ENCODE measurements around the gene FOXL3.
"Not testable (repeated sequence)": the region's sequence is repeated elsewhere in the genome, so short reads cannot be mapped to it uniquely, and the experiment has no call there.

Gene FOXL3

GRCh38 chr7:255038-255435 lies 34.9 kb upstream of the FOXL3 start:
- DNase-seq (ENCODE audit: low read depth) = no peak

GRCh38 chr7:255721-256361 lies 34.1 kb upstream of the FOXL3 start:
- DNase-seq (ENCODE audit: low read depth) = no peak

- no peak for DNase-seq (ENCODE audit: low read depth)
Measured at GRCh38 chr7:256461-256940, 33.5 kb upstream of the FOXL3 start.

- no peak for DNase-seq (ENCODE audit: low read depth)
Measured at GRCh38 chr7:256981-257646, 32.9 kb upstream of the FOXL3 start.

GRCh38 chr7:257647-257992 lies 32.4 kb upstream of the FOXL3 start:
- no peak for DNase-seq (ENCODE audit: low read depth)

GRCh38 chr7:258476-259190 lies 31.3 kb upstream of the FOXL3 start:
- DNase-seq (ENCODE audit: low read depth) = no peak

- no peak for DNase-seq (ENCODE audit: low read depth)
Measured at GRCh38 chr7:259191-259505, 30.8 kb upstream of the FOXL3 start.

GRCh38 chr7:259751-260405 lies 30.1 kb upstream of the FOXL3 start:
- DNase-seq (ENCODE audit: low read depth) = no peak

- DNase-seq (ENCODE audit: low read depth) = no peak
Measured at GRCh38 chr7:260441-261281, 29.3 kb upstream of the FOXL3 start.

- no peak for DNase-seq (ENCODE audit: low read depth)
Measured at GRCh38 chr7:261341-262250, 28.4 kb upstream of the FOXL3 start.

GRCh38 chr7:262251-262572 lies 27.8 kb upstream of the FOXL3 start:
- DNase-seq (ENCODE audit: low read depth) = no peak

GRCh38 chr7:262631-263311 lies 27.2 kb upstream of the FOXL3 start:
- DNase-seq (ENCODE audit: low read depth) = peak; percentile 34

- DNase-seq (ENCODE audit: low read depth) = not testable (repeated sequence)
Measured at GRCh38 chr7:263483-264351, 26.3 kb upstream of the FOXL3 start.

- no peak for DNase-seq (ENCODE audit: low read depth)
Measured at GRCh38 chr7:264541-265191, 25.3 kb upstream of the FOXL3 start.

- no peak for DNase-seq (ENCODE audit: low read depth)
Measured at GRCh38 chr7:265192-265997, 24.6 kb upstream of the FOXL3 start.

GRCh38 chr7:265998-266850 lies 23.7 kb upstream of the FOXL3 start:
- no peak for DNase-seq (ENCODE audit: low read depth)

Data from activated T-helper 9 cell treated with anti-CD3 and anti-CD28 coated beads, Interleukin-2, amount 50 U/mL, for 16 hours (primary cell).